Pancreas (tissue), 10 donors: ENCODE measurements around the gene GGACT. TPM values are rescaled to one million over a fixed set of nuclear protein-coding genes. Genes with fewer than 3 reads are reported as not detected.

ENCODE experiments used
- ATAC-seq, 4 donors: fragments of 200-7000 bp; cut with Tn5 transposase; one replicate each; pipeline versions ENCODE4 v1.8.0 to v1.9.1; 2020; ENCODE audit warnings: mild to moderate bottlenecking in 4 of 4, moderate library complexity in 4 of 4
- DNase-seq, 6 donors: peaks; one replicate each; pipeline ENCODE4 v3.0.0-alpha.2; 2020
- FAIRE-seq: peaks from 2 replicates; lab custom pipeline; 2012; peaks lifted over from hg19 to GRCh38; lab: Jason Lieb, UNC
- H3K27ac ChIP-seq, 4 donors: fragments of 200-600 bp; sonication (generic); 1 replicate in 3 of 4; 2 replicates in 1 of 4; pipeline versions ENCODE4 v1.5.0 to v1.8.0; 2020
- H3K27me3 ChIP-seq, 4 donors: fragments of 200-600 bp; one replicate each; pipeline ENCODE4 v1.8.0; 2021
- H3K36me3 ChIP-seq, 3 donors: fragments of 200-600 bp; sonication (generic) in 1 of 3; one replicate each; pipeline versions ENCODE4 v1.5.0 to v1.8.0; 2020 to 2021
- H3K4me1 ChIP-seq, 3 donors: fragments of 200-600 bp; one replicate each; pipeline ENCODE4 v1.8.0; 2021
- H3K4me3 ChIP-seq, 4 donors: fragments of 200-600 bp; sonication (generic) in 2 of 4; one replicate each; pipeline versions ENCODE4 v1.5.0 to v1.8.0; 2020 to 2021
- H3K9me3 ChIP-seq, 4 donors: fragments of 200-600 bp; one replicate each; pipeline ENCODE4 v1.8.0; 2021
- CTCF ChIP-seq, 4 donors: fragments of 200-600 bp; sonication (generic) in 3 of 4; IDR thresholded peaks; one replicate each; pipeline versions ENCODE4 v1.5.0 to v1.8.0; 2021; ENCODE audit warnings: antibody characterized with exemption in 4 of 4
- WGBS, 2 donors: extraction: QIAGEN DNeasy Blood & Tissue Kit; methylation state at CpG; one replicate each; pipeline ENCODE4 v1.1.7; 2013; 5-methylcytosine and 5-hydroxymethylcytosine counted together
- intact Hi-C, 3 donors: fragments of 100-400 bp; cut with DNase I; formaldehyde crosslinking; loops; one replicate each; pipeline versions ENCODE4 v1.11.1 to v1.14.2; 2022
- polyA plus RNA-seq, 2 donors: library from polyadenylated mRNA; stranded (reverse); fragments of 200-250 nt; gene quantifications; one replicate each; pipeline ENCODE4 v1.2.3, GENCODE V29; 2013
- total RNA-seq, 6 donors: library from RNA; stranded (reverse); fragmentation: NEBNext Ultra II Directional in 4 of 6; extraction: Animal tissue kit (Norgen Biotek cat#: 25700) in 4 of 6; gene quantifications; one replicate each; pipeline versions ENCODE4 v1.2.1 to v1.2.4, GENCODE V29; 2021 to 2023
- donor health status: healthy with polysubstance abuse.
- donor health status: DM: no; HTN: no; CAD: no; lungs with moderate emphysema.
- donor health status: DM: no; HTN: no; CAD: no.
- donor health status: control.
- donor health status: control.
- donor health status: Bipolar disorder and iron deficiency.
- donor health status: DM: yes; HTN: yes; CAD: no.
- donor health status: DM: no; HTN: no; CAD: no.
- donor health status: DM: no; HTN: no; CAD: no.
- donor health status: DM: yes; HTN: yes; CAD: no.

GGACT gene
- total and polyA plus RNA-seq, 8 donors, result 1.6 to 7.0 (median 6.1) TPM

- TF ChIP-seq CTCF (IDR thresholded peaks at IDR 0.05), result no peak
- Histone ChIP-seq H3K27me3 (no peaks in the 10 kb centered on the region), H3K27ac (peak overlapping the region in 2 of 4 donors; percentile 61 to 69), H3K36me3 (no peaks in the 10 kb centered on the region), H3K9me3 (no peaks in the 10 kb centered on the region), H3K4me1 (peaks cover 6 to 26% (median 23%) of the 10 kb centered on the region in 3 donors), H3K4me3 (no peak overlapping the region)
- FAIRE-seq (no peak), ATAC-seq (peak in 3 of 4 donors; percentile 4 to 21 (median 6)), DNase-seq (no peak)
- WGBS, 2 donors, result 46 to 48% methylated on average over 8 of the region's 8 CpGs
- intact Hi-C loops, result loop anchor here in 2 of 3 donors (10.0 kb wide), 1 partner anchor 604 kb away; no protein-coding TSS in a partner anchor
These were observed 70.1 kb downstream of the GGACT start for GRCh38 chr13:100518394-100519062.

DNA sequence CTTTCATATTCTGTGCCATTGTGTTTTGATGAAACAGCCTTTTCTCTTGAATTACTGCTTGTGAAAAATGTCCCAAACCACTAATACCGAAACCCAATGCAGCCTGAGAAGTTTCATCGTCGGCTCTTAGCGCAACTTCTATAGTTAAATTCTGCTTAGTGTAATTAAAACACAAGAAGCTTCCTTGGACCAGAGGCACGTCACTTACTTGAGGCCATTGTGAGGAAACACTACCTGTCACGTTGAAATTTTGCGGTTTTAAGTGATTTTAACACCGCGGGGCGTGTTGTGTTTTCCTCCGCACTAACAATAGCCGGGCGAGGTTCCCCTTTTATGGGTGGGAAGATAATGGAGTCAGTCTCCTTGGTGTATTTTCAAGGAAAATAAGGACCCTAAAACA lies 70.9 kb downstream of the GGACT start:
- Histone ChIP-seq H3K27me3 (no peaks in the 10 kb centered on the region), H3K4me1 (peaks cover 6 to 26% (median 23%) of the 10 kb centered on the region in 3 donors), H3K36me3 (no peaks in the 10 kb centered on the region), H3K27ac (peak overlapping the region; percentile 44 to 69 (median 54)), H3K4me3 (no peak overlapping the region), H3K9me3 (no peaks in the 10 kb centered on the region)
- ATAC-seq, result no peak
- WGBS, 2 donors, result 68 to 74% methylated on average over 13 of the region's 13 CpGs
- intact Hi-C loops, result loop anchor here in 2 of 3 donors (10.0 kb wide), 1 partner anchor 603 kb away; no protein-coding TSS in a partner anchor
- no peak for DNase-seq
- no peak for FAIRE-seq
- no peak for TF ChIP-seq CTCF (IDR thresholded peaks at IDR 0.05)

DNA sequence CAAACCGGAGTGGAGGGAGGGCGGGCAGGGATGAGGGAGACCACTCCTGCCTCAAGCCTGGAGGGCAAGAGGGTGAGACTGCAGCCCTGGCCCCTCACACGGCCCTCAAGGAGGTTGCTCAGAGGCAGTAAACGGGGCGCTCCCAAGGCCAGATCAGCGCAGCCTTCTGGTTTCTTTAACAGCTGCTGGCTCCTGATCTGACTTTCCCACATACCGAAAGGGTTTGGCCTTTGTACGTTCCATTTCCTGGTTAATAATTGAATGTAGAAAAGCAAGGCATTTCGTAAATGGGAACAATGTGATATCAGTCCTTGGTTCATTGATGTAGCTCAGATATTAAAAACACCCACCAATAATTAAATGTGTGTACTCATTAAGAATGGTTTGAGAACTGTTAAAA lies 71.5 kb downstream of the GGACT start:
- intact Hi-C loops, result loop anchor here in 2 of 3 donors (10.0 kb wide), 1 partner anchor 602 kb away; no protein-coding TSS in a partner anchor
- peak in 4 of 6 donors; percentile 43 to 76 (median 68) for DNase-seq
- 16 to 22% methylated on average over 9 of the region's 9 CpGs for WGBS, 2 donors
- H3K36me3 ChIP-seq, result no peaks in the 10 kb centered on the region
- peak overlapping the region; percentile 44 to 69 (median 54) for H3K27ac ChIP-seq
- TF ChIP-seq CTCF (IDR thresholded peaks at IDR 0.05), result no peak
- peaks cover 6 to 26% (median 23%) of the 10 kb centered on the region in 3 donors for H3K4me1 ChIP-seq
- H3K27me3 ChIP-seq, result no peaks in the 10 kb centered on the region
- no peak for FAIRE-seq
- peak; percentile 85 to 92 (median 89) for ATAC-seq
- no peaks in the 10 kb centered on the region for H3K9me3 ChIP-seq
- H3K4me3 ChIP-seq, result no peak overlapping the region

- DNase-seq (no peak), ATAC-seq (no peak), FAIRE-seq (no peak)
- no peak for TF ChIP-seq CTCF (IDR thresholded peaks at IDR 0.05)
- intact Hi-C loops, result loop anchor here in 2 of 3 donors (10.0 kb wide), 1 partner anchor 601 kb away; no protein-coding TSS in a partner anchor
- Histone ChIP-seq H3K4me3 (no peak overlapping the region), H3K36me3 (no peaks in the 10 kb centered on the region), H3K4me1 (peaks cover 6 to 26% (median 23%) of the 10 kb centered on the region in 3 donors), H3K9me3 (no peaks in the 10 kb centered on the region), H3K27me3 (no peaks in the 10 kb centered on the region), H3K27ac (no peak overlapping the region)
- 74 to 76% methylated on average over 20 of the region's 20 CpGs for WGBS, 2 donors
These were observed 73.2 kb downstream of the GGACT start for GRCh38 chr13:100515410-100515800.
